Activated CD4-positive, alpha-beta T cell treated with anti-CD3 and anti-CD28 coated beads, Interleukin-2, Interleukin-6, amounts not matched to agents 100 ng/mL and 50 ng/mL, durations not matched to agents 16 hours and 8 hours (primary cell): ENCODE data around the gene HDAC7.

Source experiments
- DNase-seq: peaks from one replicate; pipeline ENCODE4 v3.0.0-alpha.2; 2020

The HDAC7 gene

GRCh38 chr12:47776471-47777143, 43.1 kb downstream of the HDAC7 start:
- DNase-seq = no peak

DNA sequence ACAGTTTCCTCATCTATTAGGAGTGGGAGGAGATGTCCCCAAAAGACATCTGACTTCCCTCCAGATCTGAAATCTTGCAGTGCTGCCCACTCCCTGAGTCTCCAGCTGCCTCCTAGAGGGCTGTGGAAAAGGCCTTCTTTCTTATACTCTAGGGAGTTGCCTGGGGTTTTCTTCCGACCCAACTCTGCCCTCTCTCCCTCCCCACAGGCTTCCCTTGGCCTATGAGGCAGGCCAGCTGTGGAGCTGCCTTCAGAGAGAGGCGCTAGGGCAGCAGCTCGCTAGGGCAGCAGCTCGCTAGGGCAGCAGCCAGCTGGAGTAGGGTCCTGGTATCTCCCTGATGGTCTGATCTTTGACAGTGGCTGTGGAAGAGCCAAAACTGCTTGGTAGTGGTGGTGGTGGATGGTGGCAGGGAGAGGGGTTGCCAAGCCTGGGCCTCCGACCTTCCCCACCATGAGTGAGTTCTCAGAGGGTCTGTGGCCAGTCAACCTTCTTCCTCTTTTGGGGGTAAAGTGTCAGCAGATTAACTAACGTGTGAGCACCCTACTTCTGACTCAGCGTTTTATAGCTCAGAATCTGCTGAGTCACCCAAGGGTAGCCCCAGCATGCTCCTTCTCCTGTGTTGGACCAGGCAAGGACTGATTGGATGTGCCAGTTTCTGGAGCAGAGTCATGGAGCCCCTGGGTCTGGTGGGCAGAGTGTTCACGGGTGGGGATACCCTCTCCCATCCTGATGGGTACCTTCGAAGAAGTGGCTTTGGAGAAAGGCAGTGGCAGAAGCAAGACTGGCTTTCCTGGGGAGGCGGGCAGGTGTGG, 44.4 kb downstream of the HDAC7 start:
- peak; percentile 50 for DNase-seq

- DNase-seq = no peak
Measured at GRCh38 chr12:47774663-47775062, 45.0 kb downstream of the HDAC7 start.

- DNase-seq = no peak
Measured at GRCh38 chr12:47773858-47774580, 45.7 kb downstream of the HDAC7 start.

GRCh38 chr12:47773062-47773857, 46.4 kb downstream of the HDAC7 start, which contains the start of gene SLC48A1:
Gene SLC48A1 (plus strand): TSS chr12:47773238. CDS start chr12:47773305, 67 bp downstream.
- peak; percentile 80 for DNase-seq

GRCh38 chr12:47772738-47773061, 47.0 kb downstream of the HDAC7 start:
- no peak for DNase-seq

DNA sequence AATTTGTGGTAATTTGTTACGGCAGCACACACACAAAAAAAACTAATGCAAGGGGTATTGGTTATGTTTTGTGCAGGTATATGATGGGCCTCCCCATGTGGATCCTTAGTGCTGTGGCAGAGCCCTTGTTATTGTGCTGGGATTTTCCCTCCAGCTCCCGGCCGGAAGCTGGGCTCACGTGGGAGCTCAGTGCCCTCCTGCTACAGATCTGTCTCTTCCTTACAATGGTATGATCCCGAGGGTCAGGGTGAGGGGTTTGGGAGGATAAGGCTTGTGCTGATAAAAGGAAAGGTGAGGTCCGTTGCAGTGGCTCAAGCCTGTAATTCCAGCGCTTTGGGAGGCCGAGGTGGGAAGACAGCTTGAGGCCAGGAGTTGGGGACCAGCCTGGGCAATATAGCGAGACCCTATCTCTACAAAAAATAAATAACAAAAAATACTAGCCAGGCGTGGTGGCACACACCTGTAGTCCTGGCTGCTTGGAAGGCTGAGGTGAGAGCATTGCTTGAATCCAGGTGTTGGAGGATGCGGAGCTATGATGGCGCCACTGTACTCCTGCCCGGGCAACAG, 47.5 kb downstream of the HDAC7 start:
- no peak for DNase-seq

GRCh38 chr12:47771304-47771703, 48.4 kb downstream of the HDAC7 start:
- DNase-seq = no peak

- no peak for DNase-seq
Measured at GRCh38 chr12:47770086-47770726, 49.5 kb downstream of the HDAC7 start.

DNA sequence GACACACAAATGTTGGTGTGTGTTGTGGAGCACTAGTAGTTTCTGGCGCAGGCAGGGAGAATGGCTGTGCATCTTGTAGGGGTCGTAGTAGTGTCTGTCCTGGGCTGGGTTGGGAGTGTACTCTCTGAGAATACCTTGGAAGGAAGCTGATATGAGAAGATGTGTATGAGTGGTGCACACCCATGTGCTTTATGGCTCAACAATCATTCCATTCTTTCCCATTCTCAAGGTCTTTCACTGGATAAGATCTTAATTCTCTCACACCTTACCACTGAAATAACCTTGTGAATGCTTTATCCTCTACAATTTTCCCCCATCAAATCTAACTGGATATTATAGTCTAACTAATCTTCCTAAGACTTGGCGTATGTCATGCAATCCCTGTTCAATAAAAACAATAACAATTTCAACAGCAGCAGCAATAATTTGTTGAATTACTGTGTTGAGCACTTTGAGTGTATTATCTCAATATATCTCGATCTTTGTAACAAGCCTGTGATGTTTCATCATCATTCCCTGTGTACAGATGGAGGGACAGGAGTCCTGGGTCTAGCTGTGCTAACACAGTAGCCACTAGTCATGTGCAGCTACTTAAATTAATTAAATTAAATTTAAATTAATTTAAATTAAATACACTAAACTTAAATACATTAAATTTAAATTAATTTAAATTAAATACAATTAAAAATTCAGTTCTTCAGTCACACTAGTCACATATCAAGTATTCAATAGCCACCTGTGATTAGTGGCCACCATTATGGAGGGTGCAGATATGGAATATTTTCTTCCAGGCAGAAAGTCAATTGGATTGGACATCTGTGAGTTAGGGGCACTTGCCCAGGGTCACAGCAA, 50.2 kb downstream of the HDAC7 start:
- DNase-seq = no peak

GRCh38 chr12:47768323-47768811, 51.3 kb downstream of the HDAC7 start:
- DNase-seq = no peak

DNA sequence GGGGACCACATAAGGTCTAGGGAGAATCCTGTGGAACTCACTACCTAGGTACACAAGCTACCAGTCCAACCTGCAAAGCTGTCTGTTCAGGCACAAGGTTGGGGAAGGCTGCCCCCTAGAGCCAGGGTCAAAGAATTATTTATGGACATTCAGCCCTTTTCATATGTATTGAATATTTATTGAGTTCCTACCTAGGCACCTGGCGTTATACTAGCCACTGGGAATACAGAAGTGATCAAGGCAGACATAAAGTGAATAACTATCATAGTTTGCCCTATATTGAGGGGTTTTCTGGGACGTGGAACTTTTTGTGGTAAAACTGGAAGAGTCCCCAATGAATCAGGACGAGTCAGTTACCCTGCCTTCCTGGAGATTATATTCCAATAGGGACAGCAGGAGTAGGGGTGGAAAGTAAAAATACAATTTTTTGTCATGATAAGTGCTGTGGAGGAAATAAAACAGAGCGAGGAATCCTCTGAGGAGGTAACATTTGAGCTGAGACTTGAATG, 52.4 kb downstream of the HDAC7 start:
- DNase-seq = peak; percentile 80

DNA sequence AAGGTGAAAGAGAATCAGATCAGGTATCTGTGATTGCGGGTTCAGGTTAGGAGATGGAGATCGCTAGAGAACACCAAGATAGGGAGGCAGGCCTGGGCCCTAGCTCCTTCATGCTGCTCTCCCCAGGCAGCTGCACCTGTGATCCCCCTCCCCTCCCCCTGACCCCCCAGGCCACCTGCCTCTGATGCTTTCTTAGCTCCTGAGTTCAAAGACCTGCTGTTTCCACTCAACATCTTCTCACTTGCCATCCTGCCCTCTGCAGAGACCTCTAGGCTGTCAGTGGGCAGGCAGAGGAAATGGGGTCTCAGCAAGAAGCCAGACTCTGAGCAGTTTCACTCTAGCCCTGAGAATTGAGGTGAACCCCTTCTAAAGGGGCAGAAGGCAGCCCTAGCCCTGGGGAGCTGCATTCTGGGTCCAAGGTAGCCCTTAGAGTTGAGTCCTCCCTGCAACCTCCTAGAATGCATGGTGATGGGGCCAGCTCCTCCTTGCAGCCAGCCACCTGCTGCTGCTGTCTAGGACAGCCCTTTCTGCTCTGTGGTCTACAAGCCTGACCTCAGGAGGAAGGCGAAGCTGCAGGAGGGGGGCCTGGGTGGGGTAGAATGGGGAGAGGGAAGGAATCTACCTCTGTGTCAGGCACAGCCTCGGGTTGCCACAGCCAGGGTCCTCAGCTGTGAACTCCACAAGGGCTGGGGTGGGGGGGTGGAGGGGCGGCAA, 53.0 kb downstream of the HDAC7 start:
- DNase-seq = no peak

- DNase-seq = no peak
Measured at GRCh38 chr12:47763481-47764346, 56.0 kb downstream of the HDAC7 start.

DNA sequence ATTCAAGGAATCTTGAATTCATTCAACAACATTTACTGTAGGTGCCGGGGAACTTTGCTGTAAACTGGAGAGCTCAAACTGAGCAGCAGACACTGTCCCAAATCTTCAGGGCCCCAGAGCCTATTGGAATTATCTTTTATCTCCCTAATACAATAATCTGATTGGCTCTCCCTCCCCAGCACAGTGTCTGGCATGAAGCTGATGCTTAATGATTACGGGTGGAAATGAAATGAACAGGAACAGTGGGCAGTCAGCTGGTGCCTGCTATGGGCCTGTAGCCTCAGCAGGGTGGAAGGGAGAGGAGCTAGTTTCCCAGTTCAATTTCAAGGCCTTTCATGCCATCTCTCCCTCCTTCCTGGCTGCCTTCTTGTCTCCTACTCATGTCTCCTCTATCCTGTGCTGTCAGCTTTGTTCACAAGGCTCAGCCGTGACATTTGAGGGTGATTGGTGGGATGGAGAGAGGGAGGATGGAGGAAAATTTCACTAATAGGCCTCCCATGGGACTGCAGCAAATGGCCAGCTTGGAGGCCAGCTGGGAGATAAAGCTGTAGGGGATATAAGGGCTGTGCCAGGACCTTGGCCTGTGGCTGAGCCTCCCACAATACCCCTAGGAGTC, 56.7 kb downstream of the HDAC7 start:
- DNase-seq = no peak

- peak; percentile 78 for DNase-seq
Measured at GRCh38 chr12:47758834-47759690, 60.6 kb downstream of the HDAC7 start, which contains the start of gene RAPGEF3. Gene RAPGEF3 (minus strand): TSS chr12:47758880. CDS start chr12:47758556, 324 bp downstream.

DNA sequence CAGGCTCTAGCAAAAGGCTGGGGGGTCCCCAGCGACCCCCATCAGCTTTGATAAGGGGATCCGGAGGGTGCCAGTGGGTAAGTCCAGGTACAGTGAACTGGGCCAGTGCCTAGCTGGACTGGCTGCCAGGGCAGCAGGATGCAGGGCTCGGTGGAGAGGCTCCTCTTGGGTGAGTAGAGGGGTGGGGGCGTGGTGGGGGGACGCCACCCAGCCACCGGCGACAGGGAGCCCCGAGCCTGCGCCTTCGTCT, 61.2 kb downstream of the HDAC7 start:
- no peak for DNase-seq
